ENCODE measurements around the gene LIN28A. TPM values are rescaled to one million over a fixed set of nuclear protein-coding genes. Genes with fewer than 3 reads are reported as not detected.

The LIN28A gene
- total and polyA plus RNA-seq, 7 donors = not detected

DNA sequence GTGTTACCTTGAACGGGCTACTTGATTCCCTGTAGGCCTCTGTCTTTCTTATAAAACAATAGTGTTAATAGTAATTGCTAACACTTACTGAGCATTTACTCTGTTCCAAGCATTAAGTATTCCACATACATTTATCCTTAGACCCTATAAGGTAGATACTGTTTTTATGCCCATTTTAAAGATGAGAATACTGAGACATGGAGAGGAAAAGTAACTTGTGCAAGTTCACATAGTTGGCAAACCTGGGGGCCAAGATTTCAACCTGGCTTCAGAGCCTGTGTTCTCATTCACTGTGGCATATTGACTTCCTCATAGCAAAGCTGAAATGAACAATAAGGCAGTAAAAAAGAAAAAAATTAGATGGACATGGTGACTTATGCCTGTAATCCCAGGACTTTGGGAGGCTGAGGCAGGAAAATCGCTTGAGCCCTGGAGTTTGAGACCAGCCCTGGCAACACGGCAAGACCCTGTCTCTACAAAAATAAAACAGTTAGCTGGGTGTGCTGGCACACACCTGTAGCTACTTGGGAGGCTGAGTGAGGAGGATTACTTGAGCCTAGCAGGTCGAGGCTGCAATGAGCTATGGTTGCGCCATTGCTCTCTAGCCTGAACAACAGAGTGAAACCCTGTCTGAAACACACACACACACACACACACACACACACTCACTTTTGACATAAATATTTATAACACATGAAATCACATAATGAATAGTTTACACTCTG is 42.0 kb downstream of the LIN28A start:
- WGBS, 2 donors = 94 to 96% methylated on average over 5 of the region's 5 CpGs
- TF ChIP-seq POLR2AphosphoS5 (IDR thresholded peaks at IDR 0.05) (no peak), EP300 (IDR thresholded peaks at IDR 0.05) (no peak), POLR2A (IDR thresholded peaks at IDR 0.05) (no peak)
- TF ChIP-seq, protein P1, sequence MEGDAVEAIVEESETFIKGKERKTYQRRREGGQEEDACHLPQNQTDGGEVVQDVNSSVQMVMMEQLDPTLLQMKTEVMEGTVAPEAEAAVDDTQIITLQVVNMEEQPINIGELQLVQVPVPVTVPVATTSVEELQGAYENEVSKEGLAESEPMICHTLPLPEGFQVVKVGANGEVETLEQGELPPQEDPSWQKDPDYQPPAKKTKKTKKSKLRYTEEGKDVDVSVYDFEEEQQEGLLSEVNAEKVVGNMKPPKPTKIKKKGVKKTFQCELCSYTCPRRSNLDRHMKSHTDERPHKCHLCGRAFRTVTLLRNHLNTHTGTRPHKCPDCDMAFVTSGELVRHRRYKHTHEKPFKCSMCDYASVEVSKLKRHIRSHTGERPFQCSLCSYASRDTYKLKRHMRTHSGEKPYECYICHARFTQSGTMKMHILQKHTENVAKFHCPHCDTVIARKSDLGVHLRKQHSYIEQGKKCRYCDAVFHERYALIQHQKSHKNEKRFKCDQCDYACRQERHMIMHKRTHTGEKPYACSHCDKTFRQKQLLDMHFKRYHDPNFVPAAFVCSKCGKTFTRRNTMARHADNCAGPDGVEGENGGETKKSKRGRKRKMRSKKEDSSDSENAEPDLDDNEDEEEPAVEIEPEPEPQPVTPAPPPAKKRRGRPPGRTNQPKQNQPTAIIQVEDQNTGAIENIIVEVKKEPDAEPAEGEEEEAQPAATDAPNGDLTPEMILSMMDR (IDR thresholded peaks at IDR 0.05) = no peak
- H3K4me1 ChIP-seq = no peaks in the 10 kb centered on the region
- intact Hi-C loops (cut with DNase I) = no loop called here
- H3K4me3 ChIP-seq = no peak overlapping the region
- H3K9me3 ChIP-seq = no peaks in the 10 kb centered on the region
- peaks cover 0 to 80% (median 29%) of the 10 kb centered on the region in 4 donors for H3K36me3 ChIP-seq
- H3K27me3 ChIP-seq = no peaks in the 10 kb centered on the region
- H3K27ac ChIP-seq = no peak overlapping the region
- DNase-seq = no peak

DNA sequence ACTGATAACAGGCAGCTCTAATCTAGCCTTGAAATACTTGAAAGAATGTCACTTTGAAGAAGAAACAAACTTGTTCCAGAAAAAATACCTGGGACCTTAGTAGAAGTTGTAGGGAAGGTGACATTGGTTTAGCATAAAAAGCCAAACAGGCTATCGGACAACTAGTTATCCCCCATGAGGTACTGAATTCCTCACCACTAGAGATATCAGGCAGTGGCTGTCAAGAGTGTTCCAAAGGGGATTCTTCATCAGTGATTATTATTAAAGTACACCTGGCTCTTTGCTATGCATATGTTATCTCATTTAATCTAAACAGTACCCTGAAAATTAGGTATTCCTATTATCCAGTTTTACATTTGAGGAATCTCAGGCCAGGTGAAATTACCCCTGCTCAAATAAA is 48.5 kb downstream of the LIN28A start:
- Histone ChIP-seq H3K27ac (no peak overlapping the region), H3K4me1 (no peaks in the 10 kb centered on the region), H3K9me3 (no peaks in the 10 kb centered on the region), H3K4me3 (no peak overlapping the region), H3K36me3 (peaks cover 5 to 89% (median 31%) of the 10 kb centered on the region in 4 donors), H3K27me3 (no peaks in the 10 kb centered on the region)
- WGBS, 2 donors = 95 to 98% methylated on average over 1 of the region's 1 CpG
- intact Hi-C loops (cut with DNase I) = no loop called here
- TF ChIP-seq, protein P1 (IDR thresholded peaks at IDR 0.05) = no peak
- TF ChIP-seq EP300 (IDR thresholded peaks at IDR 0.05) (no peak), POLR2AphosphoS5 (IDR thresholded peaks at IDR 0.05) (no peak), POLR2A (IDR thresholded peaks at IDR 0.05) (no peak)
- no peak for DNase-seq

DNA sequence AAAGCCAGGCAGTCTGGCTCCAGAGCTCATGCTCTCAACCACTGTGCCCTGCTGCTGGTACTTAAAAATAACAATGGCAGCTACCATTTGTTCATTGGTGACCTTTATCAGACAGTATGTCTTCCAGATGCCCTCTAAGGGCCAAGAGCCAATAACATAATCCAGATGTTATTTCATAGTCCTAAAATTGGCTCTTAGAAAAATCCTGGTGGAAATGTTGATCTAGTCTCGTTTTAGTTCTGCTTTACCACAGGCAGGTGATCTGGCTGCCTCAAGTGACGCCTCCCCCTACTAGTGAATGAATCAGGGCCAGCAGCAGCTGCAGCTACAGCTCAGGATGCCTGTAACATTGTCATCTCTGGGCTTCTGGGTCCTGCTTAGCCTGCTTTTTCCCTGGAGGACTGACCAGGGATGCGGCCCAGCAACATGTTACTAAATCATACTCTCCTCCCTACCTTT is 49.0 kb downstream of the LIN28A start:
- Histone ChIP-seq H3K27me3 (no peaks in the 10 kb centered on the region), H3K27ac (no peak overlapping the region), H3K4me1 (no peaks in the 10 kb centered on the region), H3K9me3 (no peaks in the 10 kb centered on the region), H3K4me3 (no peak overlapping the region), H3K36me3 (peaks cover 5 to 89% (median 32%) of the 10 kb centered on the region in 4 donors)
- TF ChIP-seq POLR2AphosphoS5 (IDR thresholded peaks at IDR 0.05) = no peak
- TF ChIP-seq, protein P1 (IDR thresholded peaks at IDR 0.05) = no peak
- TF ChIP-seq EP300 (IDR thresholded peaks at IDR 0.05) = no peak
- TF ChIP-seq POLR2A (IDR thresholded peaks at IDR 0.05) = no peak
- DNase-seq = no peak
- intact Hi-C loops (cut with DNase I) = no loop called here
- WGBS, 2 donors = 82 to 87% methylated on average over 3 of the region's 3 CpGs

DNA sequence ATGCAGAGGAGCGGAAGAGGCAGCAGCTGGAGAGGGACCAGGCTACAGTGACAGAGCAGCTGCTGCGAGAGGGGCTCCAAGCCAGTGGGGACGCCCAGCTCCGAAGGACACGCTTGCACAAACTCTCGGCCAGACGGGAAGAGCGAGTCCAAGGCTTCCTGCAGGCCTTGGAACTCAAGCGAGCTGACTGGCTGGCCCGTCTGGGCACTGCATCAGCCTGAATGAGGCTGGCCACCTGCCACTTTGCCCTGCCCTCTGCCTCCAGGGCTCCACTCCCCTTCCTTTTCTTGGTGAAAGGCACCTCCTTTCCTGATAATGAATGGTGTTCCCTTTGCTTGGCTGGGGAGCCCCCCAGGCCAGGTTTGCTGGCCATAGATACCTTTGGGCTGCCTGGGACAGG is 58.3 kb downstream of the LIN28A start:
- 27 to 69% methylated on average over 10 of the region's 10 CpGs for WGBS, 2 donors
- TF ChIP-seq, protein P1 (IDR thresholded peaks at IDR 0.05) = no peak
- TF ChIP-seq POLR2AphosphoS5 (IDR thresholded peaks at IDR 0.05) (no peak), EP300 (IDR thresholded peaks at IDR 0.05) (no peak)
- intact Hi-C loops (cut with DNase I) = no loop called here
- Histone ChIP-seq H3K27me3 (no peaks in the 10 kb centered on the region), H3K36me3 (peaks cover 4 to 58% (median 25%) of the 10 kb centered on the region in 4 donors), H3K9me3 (no peaks in the 10 kb centered on the region), H3K4me1 (peaks cover 0 to 24% (median 20%) of the 10 kb centered on the region in 4 donors), H3K4me3 (no peak overlapping the region), H3K27ac (no peak overlapping the region)
- no peak for DNase-seq

Measured in sigmoid colon (tissue), 7 donors.